PC-9 (cell line): ENCODE results near the gene FOXA1. TPM values are rescaled to one million over a fixed set of nuclear protein-coding genes. Genes with fewer than 3 reads are reported as not detected.

Experiments
- BruUV-seq: library from RNA; stranded (reverse); fragments of 400-500 nt; replicated peaks from 2 replicates; lab custom pipeline; 2021; lab: Mats Ljungman, UMichigan
- CTCF ChIA-PET: fragments of 300-600 bp; sonication (Branson Sonifier 250); formaldehyde crosslinking; loops from one replicate; lab custom pipeline; 2022; ENCODE audit warnings: antibody characterized with exemption; lab: Charles Lee
- POLR2A ChIA-PET: fragments of 300-600 bp; sonication (Branson Sonifier 250); formaldehyde crosslinking; loops from one replicate; lab custom pipeline; 2022; ENCODE audit warnings: antibody characterized with exemption; ENCODE audit not compliant: unreplicated experiment; lab: Charles Lee
- DNase-seq, 2 experiments: peaks; one replicate each; pipeline versions ENCODE4 v3.0.0 to v3.0.0-alpha.2; 2015 to 2022; ENCODE audit warnings: mixed read lengths in 1 of 2
- H2AFZ ChIP-seq: fragments of 200-600 bp; sonication (generic); 2 replicates; pipeline ENCODE4 v1.8.1; 2017; ENCODE audit warnings: antibody characterized with exemption
- H3F3A ChIP-seq: fragments of 200-600 bp; sonication (generic); 2 replicates; pipeline ENCODE4 v1.8.1; 2017; ENCODE audit warnings: antibody characterized with exemption, mild to moderate bottlenecking, low read depth; ENCODE audit not compliant: insufficient read depth
- H3K27ac ChIP-seq: fragments of 200-600 bp; sonication (generic); 2 replicates; pipeline ENCODE4 v1.6.1; 2016; ENCODE audit warnings: mixed run types
- H3K27me3 ChIP-seq: fragments of 200-600 bp; sonication (generic); 2 replicates; pipeline ENCODE4 v1.6.1; 2016; ENCODE audit warnings: low read depth, mixed run types; ENCODE audit not compliant: insufficient read depth
- H3K36me3 ChIP-seq: fragments of 200-600 bp; sonication (generic); 2 replicates; pipeline ENCODE4 v1.6.1; 2016; ENCODE audit warnings: low read depth, mixed run types
- H3K4me1 ChIP-seq: fragments of 200-600 bp; sonication (generic); replicated peaks from 2 replicates; pipeline ENCODE4 v1.6.1; 2016; ENCODE audit warnings: mixed run types; ENCODE audit not compliant: insufficient read depth
- H3K4me2 ChIP-seq: fragments of 200-600 bp; sonication (generic); 2 replicates; pipeline ENCODE4 v1.6.1; 2017; ENCODE audit warnings: mixed run types
- H3K4me3 ChIP-seq: fragments of 200-600 bp; sonication (generic); 2 replicates; pipeline ENCODE4 v1.6.1; 2016; ENCODE audit warnings: mixed run types
- H3K79me2 ChIP-seq: fragments of 200-600 bp; sonication (generic); 2 replicates; pipeline ENCODE4 v1.6.1; 2017; ENCODE audit warnings: low read depth, mixed run types
- H3K9me2 ChIP-seq: fragments of 200-600 bp; sonication (generic); 2 replicates; pipeline ENCODE4 v1.8.1; 2017; ENCODE audit warnings: mild to moderate bottlenecking; ENCODE audit not compliant: insufficient read depth
- H3K9me3 ChIP-seq: fragments of 200-600 bp; sonication (generic); 2 replicates; pipeline ENCODE4 v1.8.1; 2016; ENCODE audit warnings: low read depth; ENCODE audit not compliant: insufficient read depth
- H4K20me1 ChIP-seq: fragments of 200-600 bp; sonication (generic); 2 replicates; pipeline ENCODE4 v1.8.1; 2017; ENCODE audit not compliant: insufficient read depth
- EZH2 ChIP-seq: fragments of 200-600 bp; sonication (generic); IDR thresholded peaks from 2 replicates; pipeline ENCODE4 v1.8.0; 2017; ENCODE audit warnings: antibody characterized with exemption, low read depth
- intact Hi-C: fragments of 100-400 bp; cut with micrococcal nuclease; formaldehyde crosslinking; loops from one replicate; pipeline ENCODE4 v1.10.0; 2022; ENCODE audit not compliant: unreplicated experiment
- total RNA-seq: library from RNA; stranded (reverse); gene quantifications from 2 replicates; pipeline ENCODE4 v1.2.3, GENCODE V29; 2021
- TF ChIP-seq, protein P1 (sequence below): fragments of 200-600 bp; sonication (generic); conservative IDR thresholded peaks from 2 replicates; pipeline ENCODE4 v1.6.1; 2017; ENCODE audit warnings: mixed run types, antibody characterized with exemption, mild to moderate bottlenecking, moderate library complexity

The FOXA1 gene
- total RNA-seq, 1 experiment from 2014 or later = 35.4 TPM

DNA sequence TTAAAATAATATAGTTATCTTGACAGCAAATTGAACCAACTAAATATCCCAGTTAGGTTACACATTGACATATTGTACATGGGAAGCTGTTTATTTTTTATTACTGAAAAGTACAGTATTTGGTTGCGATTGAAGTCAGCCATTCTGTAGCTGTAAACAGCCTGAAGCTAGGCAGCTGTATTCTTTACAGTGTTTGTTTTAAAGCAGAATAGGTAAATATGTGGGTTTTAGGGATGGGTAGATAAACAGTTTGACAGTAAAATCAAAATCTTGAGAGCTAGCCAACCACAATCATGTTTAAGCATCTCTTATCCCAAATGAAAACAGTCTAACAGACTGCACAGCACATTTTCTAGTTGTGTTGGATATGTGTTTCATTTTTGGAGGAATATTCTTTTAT, 46.1 kb upstream of the FOXA1 start:
- Histone ChIP-seq H4K20me1 (no peaks in the 10 kb centered on the region), H3K9me3 (no peaks in the 10 kb centered on the region), H3K4me2 (no peak overlapping the region), H3K27me3 (no peaks in the 10 kb centered on the region), H3K4me1 (no peaks in the 10 kb centered on the region), H3K27ac (no peak overlapping the region), H2AFZ (no peak overlapping the region), H3F3A (no peaks in the 10 kb centered on the region), H3K4me3 (no peak overlapping the region), H3K36me3 (no peaks in the 10 kb centered on the region), H3K79me2 (no peaks in the 10 kb centered on the region), H3K9me2 (no peaks in the 10 kb centered on the region)
- DNase-seq = no peak
- TF ChIP-seq, protein P1, sequence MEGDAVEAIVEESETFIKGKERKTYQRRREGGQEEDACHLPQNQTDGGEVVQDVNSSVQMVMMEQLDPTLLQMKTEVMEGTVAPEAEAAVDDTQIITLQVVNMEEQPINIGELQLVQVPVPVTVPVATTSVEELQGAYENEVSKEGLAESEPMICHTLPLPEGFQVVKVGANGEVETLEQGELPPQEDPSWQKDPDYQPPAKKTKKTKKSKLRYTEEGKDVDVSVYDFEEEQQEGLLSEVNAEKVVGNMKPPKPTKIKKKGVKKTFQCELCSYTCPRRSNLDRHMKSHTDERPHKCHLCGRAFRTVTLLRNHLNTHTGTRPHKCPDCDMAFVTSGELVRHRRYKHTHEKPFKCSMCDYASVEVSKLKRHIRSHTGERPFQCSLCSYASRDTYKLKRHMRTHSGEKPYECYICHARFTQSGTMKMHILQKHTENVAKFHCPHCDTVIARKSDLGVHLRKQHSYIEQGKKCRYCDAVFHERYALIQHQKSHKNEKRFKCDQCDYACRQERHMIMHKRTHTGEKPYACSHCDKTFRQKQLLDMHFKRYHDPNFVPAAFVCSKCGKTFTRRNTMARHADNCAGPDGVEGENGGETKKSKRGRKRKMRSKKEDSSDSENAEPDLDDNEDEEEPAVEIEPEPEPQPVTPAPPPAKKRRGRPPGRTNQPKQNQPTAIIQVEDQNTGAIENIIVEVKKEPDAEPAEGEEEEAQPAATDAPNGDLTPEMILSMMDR = no peak
- TF ChIP-seq EZH2 = no peak
- CTCF ChIA-PET = no interaction called here
- POLR2A ChIA-PET = no interaction called here
- intact Hi-C loops = no loop called here
- BruUV-seq = no TSS peak

DNA sequence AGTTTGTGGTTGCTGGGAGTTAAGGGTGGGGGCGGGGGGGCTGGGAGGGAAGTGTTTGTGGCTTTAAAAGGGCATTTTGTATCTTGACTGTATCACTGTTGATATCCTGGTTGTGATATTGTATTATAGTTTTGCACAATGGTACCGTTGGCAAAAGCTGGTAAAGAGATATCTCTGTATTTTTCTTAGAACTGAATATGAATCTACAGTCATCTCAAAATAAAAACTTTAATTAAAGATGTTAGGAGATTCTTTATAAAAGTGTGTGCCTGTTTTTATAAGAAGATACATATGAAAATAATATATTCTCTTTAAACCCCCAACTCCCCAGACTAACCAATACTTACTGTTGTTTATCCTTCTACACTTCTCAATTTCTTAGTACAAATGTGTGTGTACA, 43.5 kb upstream of the FOXA1 start:
- no peaks in the 10 kb centered on the region for H3K36me3 ChIP-seq
- H4K20me1 ChIP-seq = no peaks in the 10 kb centered on the region
- POLR2A ChIA-PET = no interaction called here
- no TSS peak for BruUV-seq
- no peak overlapping the region for H2AFZ ChIP-seq
- no peak for DNase-seq
- no peaks in the 10 kb centered on the region for H3K9me2 ChIP-seq
- no peaks in the 10 kb centered on the region for H3K27me3 ChIP-seq
- CTCF ChIA-PET = no interaction called here
- no peaks in the 10 kb centered on the region for H3K79me2 ChIP-seq
- no peaks in the 10 kb centered on the region for H3K4me1 ChIP-seq
- TF ChIP-seq EZH2 = no peak
- TF ChIP-seq, protein P1 = no peak
- no peaks in the 10 kb centered on the region for H3K9me3 ChIP-seq
- no peaks in the 10 kb centered on the region for H3F3A ChIP-seq
- H3K27ac ChIP-seq = no peak overlapping the region
- intact Hi-C loops = no loop called here
- H3K4me3 ChIP-seq = no peak overlapping the region
- no peak overlapping the region for H3K4me2 ChIP-seq

DNA sequence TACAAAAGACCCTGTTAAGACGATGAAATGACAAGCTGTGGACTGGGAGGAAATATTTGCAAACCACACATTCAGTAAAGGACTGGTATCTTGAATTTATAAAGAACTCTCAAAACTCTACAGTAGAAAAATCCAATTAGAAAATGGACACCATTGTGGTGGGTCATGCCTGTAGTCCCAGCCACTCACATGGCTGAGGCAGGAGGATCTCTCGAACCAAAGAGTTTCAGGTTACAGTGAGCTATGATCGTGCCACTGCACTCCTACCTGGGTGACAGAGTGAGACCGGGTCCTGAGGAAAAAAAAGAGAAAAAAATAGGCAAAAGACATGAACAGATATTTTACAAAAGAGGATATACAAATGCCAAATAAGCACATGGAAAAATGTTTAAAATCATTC, 42.3 kb upstream of the FOXA1 start:
- H3K36me3 ChIP-seq = no peaks in the 10 kb centered on the region
- no peaks in the 10 kb centered on the region for H3F3A ChIP-seq
- no peaks in the 10 kb centered on the region for H3K9me3 ChIP-seq
- no peaks in the 10 kb centered on the region for H3K9me2 ChIP-seq
- H3K27me3 ChIP-seq = no peaks in the 10 kb centered on the region
- no peaks in the 10 kb centered on the region for H4K20me1 ChIP-seq
- BruUV-seq = no TSS peak
- H3K4me2 ChIP-seq = no peak overlapping the region
- H2AFZ ChIP-seq = no peak overlapping the region
- no peak for DNase-seq
- CTCF ChIA-PET = no interaction called here
- no peaks in the 10 kb centered on the region for H3K4me1 ChIP-seq
- H3K4me3 ChIP-seq = no peak overlapping the region
- POLR2A ChIA-PET = no interaction called here
- H3K27ac ChIP-seq = no peak overlapping the region
- intact Hi-C loops = no loop called here
- no peaks in the 10 kb centered on the region for H3K79me2 ChIP-seq
- TF ChIP-seq, protein P1 = no peak
- no peak for TF ChIP-seq EZH2
